SIG-M5 (cell line): ENCODE results near the gene TMTC2.

ENCODE experiments used
- DNase-seq: peaks from one replicate; lab custom pipeline; 2025; lab: John Stamatoyannopoulos, UW

Gene TMTC2

DNA sequence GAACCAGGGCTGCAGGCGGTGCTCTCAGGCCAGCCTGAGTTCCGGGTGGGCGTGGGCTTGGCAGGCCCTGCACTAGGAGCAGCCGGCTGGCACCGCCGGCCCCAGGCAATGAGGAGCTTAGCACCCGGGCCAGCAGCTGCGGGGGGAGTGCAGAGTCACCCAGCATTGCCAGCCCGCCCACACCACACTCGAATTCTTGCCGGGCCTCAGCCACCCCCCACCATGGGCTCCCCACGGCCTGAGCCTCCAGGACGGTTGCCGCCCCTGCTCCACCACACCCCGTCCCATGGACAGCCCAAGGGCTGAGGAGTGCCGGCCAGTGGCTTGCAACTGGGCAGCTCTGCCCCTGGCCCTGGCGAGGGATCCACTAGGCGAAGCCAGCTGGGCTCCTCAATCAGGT is 453.4 kb downstream of the TMTC2 start:
- DNase-seq, result no peak

DNA sequence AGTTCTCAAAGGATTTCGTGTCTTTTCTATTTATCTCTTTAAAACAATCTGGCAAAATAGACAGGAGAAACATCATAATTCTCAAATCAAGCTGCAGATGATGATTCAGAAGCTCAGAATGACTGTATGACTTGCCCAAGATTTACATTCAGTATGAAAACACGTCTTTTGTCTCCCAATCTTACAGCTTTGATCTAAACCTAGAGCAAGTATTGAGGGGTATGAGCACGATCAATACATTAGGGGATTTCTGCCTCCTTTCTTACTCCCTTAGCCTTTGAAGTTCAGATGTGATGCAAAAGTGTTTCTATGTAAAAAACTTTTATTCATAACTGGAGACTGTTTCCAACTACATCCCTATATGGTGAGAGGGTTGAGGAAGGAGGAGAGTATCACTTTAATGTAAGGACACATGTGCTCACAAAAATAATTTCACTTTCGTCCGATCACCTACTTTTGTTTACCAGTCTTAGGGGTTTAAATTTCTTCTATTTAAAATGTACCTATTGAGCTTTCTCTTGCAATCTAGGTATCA is 454.8 kb downstream of the TMTC2 start:
- no peak for DNase-seq

- DNase-seq, result no peak
Observed at GRCh38 chr12:83142914-83143313, 456.2 kb downstream of the TMTC2 start.

DNA sequence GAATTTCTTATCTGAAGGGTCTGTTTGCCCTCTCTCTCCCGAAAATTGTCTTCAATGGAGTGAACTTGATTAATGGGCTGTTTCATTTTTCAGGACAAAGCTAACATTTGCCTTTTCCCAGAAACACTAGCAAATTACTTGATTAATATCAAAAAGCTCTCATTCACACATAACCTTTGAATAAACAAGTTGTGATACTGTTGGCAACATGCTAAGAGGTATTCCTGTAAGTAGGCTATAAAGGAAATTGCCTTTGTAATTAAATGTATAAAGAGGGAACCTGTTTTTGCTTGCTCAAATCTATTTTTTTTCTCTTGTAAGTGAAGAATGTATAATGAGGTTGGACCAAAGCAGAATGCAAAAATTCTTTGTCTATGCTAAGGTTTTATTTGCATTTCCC is 457.2 kb downstream of the TMTC2 start:
- no peak for DNase-seq

DNA sequence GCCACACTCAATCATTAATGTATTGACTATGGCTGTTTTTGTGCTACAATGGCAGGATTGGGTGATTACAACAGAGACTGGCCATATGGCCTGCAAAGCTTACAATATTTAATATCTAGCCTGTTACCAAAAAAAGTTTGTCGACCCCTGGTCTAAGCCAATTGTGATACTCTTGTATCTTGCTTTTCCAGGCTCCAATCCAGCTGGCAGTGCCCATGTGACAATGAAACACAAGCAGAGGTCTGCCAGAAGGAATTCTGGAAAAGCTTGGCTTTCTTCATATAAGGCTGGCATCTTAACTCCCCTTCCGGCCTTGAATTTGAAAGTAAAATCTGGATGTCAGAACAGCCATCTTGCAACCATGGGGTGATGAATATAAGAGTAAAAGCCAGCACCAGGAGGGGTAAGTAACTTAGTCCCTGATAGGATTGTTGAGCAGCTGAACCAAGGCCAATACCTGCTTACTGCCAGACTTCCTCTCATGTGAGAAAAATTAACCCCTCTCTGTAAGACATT is 458.7 kb downstream of the TMTC2 start:
- no peak for DNase-seq

DNA sequence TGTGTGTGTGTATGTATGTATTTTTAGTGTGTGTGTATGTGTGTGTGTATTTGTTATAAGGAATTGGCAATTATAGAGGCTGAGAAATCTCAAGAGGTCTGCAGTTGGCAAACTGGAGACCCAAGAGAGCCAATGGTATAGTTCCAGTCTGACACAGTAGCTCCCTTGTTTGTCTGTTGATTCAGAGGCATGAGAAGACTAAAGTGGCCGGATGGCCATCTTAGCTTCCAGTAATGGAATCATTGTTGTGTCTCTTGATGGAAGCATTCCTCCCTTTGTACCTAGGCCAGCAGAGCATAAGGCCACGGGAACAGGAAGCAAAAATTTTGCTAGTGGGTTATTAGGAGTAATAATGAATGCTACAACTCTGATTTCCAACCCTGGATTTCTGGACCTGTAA is 460.6 kb downstream of the TMTC2 start:
- DNase-seq, result no peak

GRCh38 chr12:83149987-83150386 is 463.3 kb downstream of the TMTC2 start:
- DNase-seq, result no peak

- DNase-seq, result no peak
Observed at GRCh38 chr12:83150465-83151189, 463.9 kb downstream of the TMTC2 start.

- DNase-seq, result no peak
Observed at GRCh38 chr12:83153177-83153576, 466.5 kb downstream of the TMTC2 start.

- no peak for DNase-seq
Observed at GRCh38 chr12:83156815-83157214, 470.1 kb downstream of the TMTC2 start.

- no peak for DNase-seq
Observed at GRCh38 chr12:83157604-83158003, 470.9 kb downstream of the TMTC2 start.

DNA sequence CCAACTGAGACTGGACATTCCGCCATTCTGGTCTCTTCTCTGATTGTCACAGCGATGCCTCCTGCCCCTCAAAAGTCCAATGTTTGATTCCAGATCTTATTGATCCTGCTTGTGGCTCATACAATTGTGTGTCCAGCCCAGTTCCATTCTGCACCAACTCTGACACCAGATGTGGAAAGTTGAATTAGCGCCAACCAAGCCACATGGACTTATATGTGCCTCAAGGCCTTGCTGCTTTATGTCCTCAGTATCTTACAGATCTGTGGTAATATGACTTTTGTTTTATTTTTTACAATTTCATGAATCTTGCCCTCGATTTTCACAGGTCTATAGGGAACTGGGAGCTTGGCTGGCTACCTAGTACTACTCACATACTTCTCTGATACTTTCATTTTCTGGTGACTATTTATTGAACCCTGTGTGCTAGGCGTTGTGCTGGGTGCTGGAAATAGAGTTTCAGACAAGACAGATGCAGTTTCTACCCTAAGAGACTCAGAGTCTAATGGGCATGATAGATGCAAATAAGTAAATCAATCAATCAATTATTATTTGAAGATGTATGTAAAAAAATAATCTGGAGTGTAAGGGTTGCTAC is 472.0 kb downstream of the TMTC2 start:
- DNase-seq, result no peak

DNA sequence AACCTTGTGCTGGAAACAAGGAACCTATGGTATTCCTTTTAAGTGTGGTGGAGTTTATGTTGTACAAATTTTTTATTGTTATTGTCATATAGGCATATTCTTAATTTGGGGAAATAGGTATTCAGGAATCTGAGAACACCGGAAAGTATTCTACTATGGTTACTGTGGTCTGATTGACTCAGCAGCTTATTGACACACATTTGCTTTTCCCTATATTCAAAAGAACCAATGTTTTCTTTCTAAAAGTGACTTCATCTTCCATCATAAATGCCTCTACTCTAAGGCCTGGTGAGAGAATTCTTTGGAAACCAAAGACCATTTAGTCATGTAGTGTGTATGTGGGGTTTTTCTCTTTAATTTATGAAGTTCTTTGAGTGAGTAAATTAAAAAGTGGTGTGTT is 474.8 kb downstream of the TMTC2 start:
- DNase-seq, result no peak

DNA sequence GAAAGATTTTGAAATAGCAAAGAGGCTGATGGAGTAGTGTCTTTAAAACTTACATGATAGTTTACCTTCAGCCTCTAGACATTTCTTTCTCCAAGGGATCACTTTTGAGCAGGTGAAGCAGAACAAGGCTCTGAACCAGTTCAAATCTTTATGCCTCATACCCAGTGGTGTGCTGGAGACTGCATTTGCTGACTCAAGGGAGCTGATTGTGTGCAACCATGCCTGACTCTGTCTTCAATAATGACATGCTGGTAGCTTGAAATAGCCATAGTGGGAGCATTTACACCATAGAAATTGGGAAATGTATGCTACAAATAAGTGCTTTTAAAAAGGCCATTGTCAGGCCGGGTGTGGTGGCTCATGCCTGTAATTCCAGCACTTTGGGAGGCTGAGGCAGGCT is 482.0 kb downstream of the TMTC2 start:
- DNase-seq, result no peak

GRCh38 chr12:83172441-83172840 is 485.7 kb downstream of the TMTC2 start:
- DNase-seq, result no peak

DNA sequence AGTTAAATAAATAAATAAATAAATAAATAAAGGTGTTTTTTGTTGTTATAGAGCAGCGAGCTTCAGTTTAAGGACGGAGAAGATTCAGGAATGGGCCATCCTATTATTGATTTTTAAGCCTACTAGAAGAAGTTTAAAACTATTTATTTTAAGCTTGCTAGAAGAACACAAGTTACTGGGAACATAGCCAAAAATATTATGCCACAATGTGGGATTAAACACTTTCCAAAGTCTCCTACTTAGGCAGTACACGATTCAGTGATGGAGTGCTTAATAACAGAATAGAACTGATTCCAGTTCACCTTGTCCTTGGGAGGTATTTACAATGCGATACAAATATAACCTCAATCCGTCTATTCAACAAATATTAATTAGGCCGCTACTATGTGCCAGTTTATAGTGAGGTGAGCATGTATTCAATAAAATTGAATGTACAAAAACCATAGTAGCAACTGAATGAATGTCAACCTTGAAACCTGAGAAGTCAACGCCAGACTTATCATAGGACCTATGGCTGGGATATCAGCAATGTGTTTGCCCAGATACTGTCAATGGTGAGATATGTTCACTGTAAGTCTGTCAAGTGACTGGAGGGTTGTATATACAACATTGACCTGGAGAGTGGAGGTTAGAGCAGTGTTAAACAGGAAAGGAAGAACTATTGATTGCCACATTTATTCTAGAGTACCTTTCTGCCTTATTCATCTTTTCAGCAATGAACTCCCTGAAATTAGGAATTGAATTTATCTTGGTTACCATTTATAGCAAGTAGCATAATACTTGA is 486.4 kb downstream of the TMTC2 start:
- DNase-seq, result no peak

DNA sequence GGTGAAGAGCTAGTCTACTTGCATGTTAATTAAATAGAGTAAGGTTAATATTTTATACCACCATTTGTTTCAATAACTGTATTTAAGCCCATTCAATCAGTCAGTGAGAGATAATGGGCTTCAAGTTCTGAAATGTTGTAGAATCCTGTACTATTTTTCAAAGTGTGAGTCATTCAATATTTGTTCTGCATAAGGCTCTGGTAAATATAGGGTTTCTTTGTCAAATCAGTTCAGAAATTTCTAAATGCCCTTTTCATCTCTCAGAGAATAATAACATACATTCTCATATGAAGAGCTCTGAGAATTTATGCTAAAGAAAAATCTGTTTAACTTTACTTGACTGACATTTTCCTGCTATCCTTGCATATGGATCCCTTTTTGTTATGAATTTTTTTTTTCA is 493.3 kb downstream of the TMTC2 start:
- no peak for DNase-seq

GRCh38 chr12:83181074-83181473 is 494.4 kb downstream of the TMTC2 start:
- DNase-seq, result no peak

- DNase-seq, result no peak
Observed at GRCh38 chr12:83183132-83183531, 496.4 kb downstream of the TMTC2 start.
